ENCODE results near the gene STIMATE.

Gene STIMATE

GRCh38 chr3:52897130-52898122 lies at the start of gene STIMATE:
Gene STIMATE, minus strand, starts transcription at chr3:52897548. Its CDS starts 98 bp downstream, at chr3:52897450.
- peak; percentile 51 for DNase-seq (ENCODE audit: low read depth)

DNA sequence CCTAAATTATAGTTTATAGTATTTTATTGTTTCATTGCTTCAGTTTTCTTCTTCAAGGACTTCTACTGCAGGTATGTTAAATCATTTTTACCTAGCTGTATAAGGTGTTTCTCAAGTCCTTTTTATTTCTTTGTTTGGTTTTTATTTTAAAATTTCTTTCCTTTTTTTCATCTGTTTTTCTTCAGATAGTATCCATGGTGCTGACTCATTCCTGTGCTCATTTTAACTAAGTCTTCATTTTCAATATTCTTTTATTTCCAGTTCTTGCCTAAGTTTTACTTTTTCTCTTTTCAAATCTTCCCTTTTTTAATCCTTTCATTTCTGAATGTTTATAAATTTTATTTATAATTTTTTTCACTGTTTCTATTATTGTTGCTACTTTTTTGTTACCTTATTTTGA lies 42.3 kb upstream of the STIMATE start:
- no peak for DNase-seq (ENCODE audit: low read depth)

DNA sequence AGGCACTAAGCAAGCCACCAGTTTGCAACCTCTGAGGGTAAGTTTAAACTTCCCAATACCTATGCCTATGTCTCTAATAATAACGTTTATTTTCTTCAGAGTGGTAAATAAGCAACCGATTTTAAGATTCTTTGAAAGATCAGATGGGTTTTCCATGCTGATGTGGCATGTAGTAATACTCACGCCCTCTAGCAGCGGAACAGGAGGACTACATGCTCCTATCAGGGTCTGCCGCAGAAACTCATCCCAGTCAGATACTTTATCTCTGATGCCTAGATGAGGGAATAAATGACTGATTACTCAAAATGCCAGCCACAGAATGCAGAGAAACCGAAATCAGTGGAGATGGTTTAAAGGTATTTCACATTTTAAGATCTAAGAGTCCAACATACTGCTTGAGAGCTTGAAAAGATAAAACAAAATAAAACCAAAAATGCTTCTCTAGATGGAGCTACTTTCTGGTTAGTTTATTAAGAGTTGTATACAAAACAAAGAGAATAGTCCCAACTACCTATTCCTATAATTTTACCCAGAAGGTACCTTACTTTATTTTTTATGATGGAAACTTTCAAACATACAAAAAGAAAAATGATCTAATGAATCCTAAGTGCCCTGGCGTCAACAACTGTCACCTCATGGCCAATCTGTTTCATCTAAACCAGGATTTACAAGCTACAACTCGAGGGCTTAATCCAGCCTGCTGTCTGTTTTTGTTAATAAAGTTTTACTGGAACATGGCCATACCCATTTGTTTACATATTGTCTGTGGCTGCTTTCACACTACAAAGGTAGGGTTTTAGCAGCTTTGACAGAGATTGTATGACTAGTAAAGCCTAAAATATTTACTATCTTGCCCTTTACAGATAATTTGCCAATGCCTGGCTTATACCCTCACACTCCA lies 37.5 kb upstream of the STIMATE start:
- peak; percentile 21 for DNase-seq (ENCODE audit: low read depth)

- no peak for DNase-seq (ENCODE audit: low read depth)
Observed at GRCh38 chr3:52931889-52932288, 34.5 kb upstream of the STIMATE start.

GRCh38 chr3:52931328-52931727 lies 34.0 kb upstream of the STIMATE start:
- no peak for DNase-seq (ENCODE audit: low read depth)

- DNase-seq (ENCODE audit: low read depth): no peak
Observed at GRCh38 chr3:52930748-52931147, 33.4 kb upstream of the STIMATE start.

GRCh38 chr3:52926554-52926953 lies 29.2 kb upstream of the STIMATE start:
- DNase-seq (ENCODE audit: low read depth): no peak

GRCh38 chr3:52925405-52926313 lies 28.3 kb upstream of the STIMATE start:
- DNase-seq (ENCODE audit: low read depth): no peak

DNA sequence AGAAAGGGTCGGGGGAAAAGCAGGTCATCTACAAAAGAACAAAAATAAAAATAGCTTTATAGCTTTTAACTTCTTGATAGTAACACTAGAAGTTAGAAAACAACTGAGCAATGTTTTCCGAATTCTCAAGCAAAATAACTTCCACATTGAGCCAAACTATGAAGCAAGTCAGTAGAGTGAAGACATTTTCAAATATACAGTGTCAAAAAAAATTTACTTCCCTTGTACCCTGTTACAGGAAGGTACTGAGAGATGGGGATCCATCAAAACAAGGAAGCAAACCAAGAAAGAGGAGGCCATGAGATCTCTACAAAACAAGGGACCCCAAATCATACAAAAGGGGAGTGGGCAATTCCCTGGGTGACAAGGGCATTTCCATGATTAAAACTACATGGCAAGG lies 26.6 kb upstream of the STIMATE start:
- no peak for DNase-seq (ENCODE audit: low read depth)

DNA sequence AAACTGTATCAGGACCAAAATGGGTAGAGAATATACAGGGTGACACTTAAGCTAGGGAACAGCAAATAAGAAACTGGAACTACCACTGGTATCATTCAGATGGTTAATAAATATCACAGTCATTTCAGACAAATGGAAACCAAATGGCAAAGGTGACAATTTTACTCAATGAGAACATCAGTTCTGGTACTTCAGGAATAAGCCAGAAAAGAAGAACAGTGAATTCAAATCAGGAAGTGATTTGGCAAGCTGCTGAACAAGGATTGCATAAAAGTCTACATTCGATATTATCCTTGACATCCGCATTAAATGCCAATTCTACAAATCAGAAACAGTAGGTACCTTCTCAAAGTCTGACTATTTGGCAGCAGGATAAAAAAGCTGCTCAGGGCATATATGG lies 23.5 kb upstream of the STIMATE start:
- DNase-seq (ENCODE audit: low read depth): no peak

DNA sequence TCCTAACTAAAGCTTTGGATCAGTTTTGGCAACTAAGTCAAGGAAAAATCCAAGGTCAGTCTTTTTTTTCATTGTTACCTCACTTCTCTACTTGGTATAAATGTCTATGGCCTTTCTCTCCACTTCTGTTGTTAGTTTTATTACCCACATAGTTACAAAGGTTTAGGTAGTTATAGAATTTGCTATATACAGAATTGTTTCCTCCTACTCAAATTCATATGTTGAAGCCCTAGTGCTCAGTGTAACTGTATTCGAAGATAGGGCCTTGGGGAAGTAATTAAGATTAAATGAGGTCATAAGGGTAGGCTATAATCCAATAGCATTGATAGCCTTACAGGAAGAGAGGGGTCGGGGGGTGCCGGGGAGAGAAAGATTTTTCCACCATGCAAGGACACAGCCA lies 19.7 kb upstream of the STIMATE start:
- DNase-seq (ENCODE audit: low read depth): no peak

GRCh38 chr3:52915294-52915693 lies 17.9 kb upstream of the STIMATE start:
- no peak for DNase-seq (ENCODE audit: low read depth)

DNA sequence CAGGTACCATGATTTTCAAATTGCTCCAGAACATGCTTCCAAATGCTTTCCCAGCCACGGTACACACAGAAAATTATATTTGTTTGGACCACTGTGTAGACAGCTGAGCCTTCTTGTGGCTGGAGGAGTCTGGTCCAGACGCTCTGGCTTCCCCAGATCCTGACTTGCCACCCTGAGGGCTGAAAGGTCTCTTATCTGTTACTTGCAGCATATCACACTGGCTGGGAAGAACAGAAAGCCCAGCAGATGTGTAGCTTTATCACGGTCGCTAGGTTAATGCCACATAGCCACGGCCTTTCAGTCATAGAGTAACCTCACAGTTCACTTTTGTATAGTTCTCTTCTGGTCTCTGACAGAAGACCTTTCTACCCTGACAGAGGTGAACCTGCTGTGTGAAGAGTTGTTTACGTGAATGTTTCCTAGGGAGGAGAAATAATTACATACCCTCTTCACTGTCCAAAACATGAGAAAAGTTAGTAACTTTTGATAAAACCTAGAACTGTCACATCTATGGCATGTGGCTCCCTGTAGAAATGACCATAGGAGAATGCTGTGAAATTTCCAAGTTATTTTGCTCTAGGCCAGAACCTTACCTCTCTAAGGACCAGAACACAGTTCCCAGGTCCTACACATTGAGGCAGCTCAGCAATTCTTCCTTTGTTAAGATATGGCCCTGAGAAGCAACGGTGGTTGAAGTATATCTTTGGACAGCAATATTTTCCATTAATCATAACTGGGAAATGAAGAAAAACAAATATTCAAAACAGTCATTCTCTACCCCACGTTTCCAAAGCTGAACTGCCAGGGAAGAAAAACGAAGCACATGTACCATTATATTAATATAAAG lies 15.8 kb upstream of the STIMATE start:
- DNase-seq (ENCODE audit: low read depth): no peak

DNA sequence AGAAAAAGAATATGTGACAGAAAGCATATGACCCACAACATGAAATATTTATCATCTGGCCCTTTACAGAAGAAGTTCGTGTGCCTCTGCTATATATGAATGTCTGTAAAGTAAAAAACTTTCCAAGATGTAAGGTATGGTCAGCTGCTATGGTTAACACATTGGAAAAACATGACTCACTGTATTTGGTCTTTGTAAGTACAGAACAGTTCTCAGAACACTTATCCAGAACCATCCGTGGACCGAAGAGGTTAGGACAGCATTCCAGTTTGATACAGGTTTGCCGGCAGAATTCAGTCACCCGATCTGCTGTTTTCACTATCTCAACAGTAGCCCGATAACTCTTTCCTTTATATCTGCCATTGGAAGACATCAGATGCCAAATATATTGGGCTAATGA lies 13.5 kb upstream of the STIMATE start:
- no peak for DNase-seq (ENCODE audit: low read depth)

DNA sequence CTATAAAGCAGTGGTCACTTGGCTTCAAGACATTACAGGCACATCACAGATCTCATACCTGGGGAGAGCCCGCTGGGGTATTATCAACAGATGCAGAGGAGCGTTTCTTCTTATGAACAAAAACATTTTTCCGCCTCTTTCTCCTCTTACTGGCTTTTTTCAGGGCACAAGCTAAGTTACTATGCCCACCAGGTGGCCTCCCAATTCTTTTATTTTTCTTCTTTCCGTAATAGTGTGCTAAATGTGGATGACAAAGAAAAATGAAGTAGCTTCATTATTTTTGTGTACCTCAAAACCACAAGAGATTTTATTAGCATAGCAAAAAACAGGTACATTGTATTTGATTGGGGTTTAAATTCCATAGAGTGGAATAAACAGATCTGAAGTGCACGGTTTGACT lies 10.1 kb upstream of the STIMATE start:
- no peak for DNase-seq (ENCODE audit: low read depth)

GRCh38 chr3:52904552-52904951 lies 7.2 kb upstream of the STIMATE start:
- no peak for DNase-seq (ENCODE audit: low read depth)

- DNase-seq (ENCODE audit: low read depth): no peak
Observed at GRCh38 chr3:52904000-52904399, 6.7 kb upstream of the STIMATE start.

- no peak for DNase-seq (ENCODE audit: low read depth)
Observed at GRCh38 chr3:52896613-52897012, 735 bp downstream of the STIMATE start.

- no peak for DNase-seq (ENCODE audit: low read depth)
Observed at GRCh38 chr3:52896151-52896550, 1.2 kb downstream of the STIMATE start.

DNA sequence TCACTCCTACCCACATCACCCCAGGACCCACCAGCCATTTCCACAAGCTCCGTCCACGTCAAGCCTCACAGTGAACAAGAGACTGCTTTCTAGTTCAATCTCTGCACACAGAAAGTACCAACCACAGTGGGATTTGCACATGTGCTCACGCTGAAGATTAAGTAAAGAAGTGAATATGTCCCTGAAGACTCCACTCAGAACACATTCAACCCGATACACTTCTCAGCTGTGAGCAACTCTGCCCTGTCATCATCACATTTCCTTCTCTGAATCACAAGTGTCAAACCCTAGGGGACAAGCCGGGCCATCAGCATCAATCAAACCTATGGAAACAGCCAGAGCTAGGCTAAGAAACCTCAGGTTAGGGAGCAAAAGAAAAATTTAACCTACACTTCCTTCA lies 1.9 kb downstream of the STIMATE start:
- no peak for DNase-seq (ENCODE audit: low read depth)

GRCh38 chr3:52894756-52895155 lies 2.6 kb downstream of the STIMATE start:
- DNase-seq (ENCODE audit: low read depth): no peak

Measured in GM04504 (cell line).